Glutamatergic neuron (in vitro differentiated cells): ENCODE results near the gene OTUD7B. TPM values are rescaled to one million over a fixed set of nuclear protein-coding genes. Genes with fewer than 3 reads are reported as not detected.
A peak's percentile ranks its signal among the peaks of the same experiment; 100 is the strongest.

Experiments
- DNase-seq: peaks from one replicate; pipeline ENCODE4 v3.0.0; 2022
- H3K27ac Mint-ChIP-seq: one replicate; pipeline ENCODE4 v1.8.0; 2020; ENCODE audit warnings: mild to moderate bottlenecking, mixed read lengths, inconsistent platforms; ENCODE audit not compliant: unreplicated experiment
- H3K27me3 Mint-ChIP-seq: one replicate; pipeline ENCODE4 v1.8.0; 2020; ENCODE audit warnings: mild to moderate bottlenecking, moderate library complexity, mixed read lengths, inconsistent platforms; ENCODE audit not compliant: unreplicated experiment
- H3K36me3 Mint-ChIP-seq: one replicate; pipeline ENCODE4 v1.8.0; 2020; ENCODE audit warnings: mild to moderate bottlenecking, mixed read lengths, inconsistent platforms; ENCODE audit not compliant: unreplicated experiment
- H3K4me1 Mint-ChIP-seq: one replicate; pipeline ENCODE4 v1.8.0; 2020; ENCODE audit warnings: mild to moderate bottlenecking, low read depth, mixed read lengths, inconsistent platforms; ENCODE audit not compliant: unreplicated experiment
- H3K4me3 Mint-ChIP-seq: one replicate; pipeline ENCODE4 v1.8.0; 2020; ENCODE audit warnings: mild to moderate bottlenecking, mixed read lengths, inconsistent platforms; ENCODE audit not compliant: unreplicated experiment
- H3K9me3 Mint-ChIP-seq: one replicate; pipeline ENCODE4 v1.8.0; 2020; ENCODE audit warnings: mild to moderate bottlenecking, moderate library complexity, mixed read lengths, inconsistent platforms; ENCODE audit not compliant: unreplicated experiment
- CTCF ChIP-seq: fragments of 200-600 bp; sonication (generic); IDR thresholded peaks from one replicate; pipeline ENCODE4 v1.5.0; 2021; ENCODE audit not compliant: partially characterized antibody, unreplicated experiment
- total RNA-seq: library from RNA; stranded (reverse); fragmentation: NEBNext Ultra II Directional; extraction: Animal tissue kit (Norgen Biotek cat#: 25700); gene quantifications from one replicate; pipeline ENCODE4 v1.2.1, GENCODE V29; 2021; ENCODE audit not compliant: unreplicated experiment

The OTUD7B gene
- total RNA-seq, 1 donor from 2014 or later = 15.4 TPM

GRCh38 chr1:150015651-150016131 is 5.2 kb upstream of the OTUD7B start:
- no peaks in the 10 kb centered on the region for H3K4me1 Mint-ChIP-seq
- no peak overlapping the region for H3K27ac Mint-ChIP-seq
- no peak for TF ChIP-seq CTCF
- no peaks in the 10 kb centered on the region for H3K36me3 Mint-ChIP-seq
- peaks cover 3% of the 10 kb centered on the region for H3K9me3 Mint-ChIP-seq
- no peak for DNase-seq
- no peaks in the 10 kb centered on the region for H3K27me3 Mint-ChIP-seq
- no peak overlapping the region for H3K4me3 Mint-ChIP-seq

- Mint-ChIP-seq H3K27ac (no peak overlapping the region), H3K4me1 (peaks cover 4% of the 10 kb centered on the region), H3K9me3 (peaks cover 8% of the 10 kb centered on the region), H3K36me3 (no peaks in the 10 kb centered on the region), H3K27me3 (peaks cover 9% of the 10 kb centered on the region), H3K4me3 (no peak overlapping the region)
- no peak for TF ChIP-seq CTCF
- DNase-seq = no peak
These were observed 2.1 kb upstream of the OTUD7B start for GRCh38 chr1:150012611-150013010.

- H3K27me3 Mint-ChIP-seq = peaks cover 9% of the 10 kb centered on the region
- no peak for TF ChIP-seq CTCF
- peak overlapping the region; percentile 91 for H3K27ac Mint-ChIP-seq
- H3K36me3 Mint-ChIP-seq = no peaks in the 10 kb centered on the region
- H3K4me1 Mint-ChIP-seq = peaks cover 4% of the 10 kb centered on the region
- H3K9me3 Mint-ChIP-seq = peaks cover 8% of the 10 kb centered on the region
- H3K4me3 Mint-ChIP-seq = peak overlapping the region; percentile 99
- no peak for DNase-seq
These were observed 728 bp downstream of the OTUD7B start for GRCh38 chr1:150009604-150010392.

GRCh38 chr1:150008699-150009098 is 1.8 kb downstream of the OTUD7B start:
- H3K4me1 Mint-ChIP-seq = peaks cover 4% of the 10 kb centered on the region
- peaks cover 9% of the 10 kb centered on the region for H3K27me3 Mint-ChIP-seq
- H3K27ac Mint-ChIP-seq = no peak overlapping the region
- peaks cover 8% of the 10 kb centered on the region for H3K9me3 Mint-ChIP-seq
- DNase-seq = no peak
- no peaks in the 10 kb centered on the region for H3K36me3 Mint-ChIP-seq
- peak overlapping the region; percentile 99 for H3K4me3 Mint-ChIP-seq
- no peak for TF ChIP-seq CTCF

- no peak for DNase-seq
- H3K4me3 Mint-ChIP-seq = no peak overlapping the region
- H3K9me3 Mint-ChIP-seq = peaks cover 9% of the 10 kb centered on the region
- no peaks in the 10 kb centered on the region for H3K36me3 Mint-ChIP-seq
- no peak overlapping the region for H3K27ac Mint-ChIP-seq
- H3K27me3 Mint-ChIP-seq = peaks cover 9% of the 10 kb centered on the region
- H3K4me1 Mint-ChIP-seq = peaks cover 4% of the 10 kb centered on the region
- TF ChIP-seq CTCF = no peak
These were observed 3.6 kb downstream of the OTUD7B start for GRCh38 chr1:150006881-150007421.
